ENCODE measurements around the gene SCEL. TPM values are rescaled to one million over a fixed set of nuclear protein-coding genes. Genes with fewer than 3 reads are reported as not detected.

The SCEL gene
- total RNA-seq, 1 donor from 2014 or later = not detected

GRCh38 chr13:77554069-77554468 lies 18.6 kb downstream of the SCEL start:
- H3K9me3 Mint-ChIP-seq = no peaks in the 10 kb centered on the region
- H3K4me3 Mint-ChIP-seq = no peak overlapping the region
- H3K27ac Mint-ChIP-seq = no peak overlapping the region
- H3K27me3 Mint-ChIP-seq = peaks cover 5% of the 10 kb centered on the region
- DNase-seq = no peak
- no peaks in the 10 kb centered on the region for H3K36me3 Mint-ChIP-seq (ENCODE audit: low read depth)
- peaks cover 3% of the 10 kb centered on the region for H3K4me1 Mint-ChIP-seq
- intact Hi-C loops (cut with micrococcal nuclease) = no loop called here

- Mint-ChIP-seq H3K4me1 (peaks cover 3% of the 10 kb centered on the region), H3K27me3 (peaks cover 5% of the 10 kb centered on the region), H3K9me3 (no peaks in the 10 kb centered on the region), H3K27ac (no peak overlapping the region), H3K4me3 (no peak overlapping the region), H3K36me3 (ENCODE audit: low read depth) (no peaks in the 10 kb centered on the region)
- DNase-seq = no peak
- intact Hi-C loops (cut with micrococcal nuclease) = no loop called here
Measured at GRCh38 chr13:77555246-77555645, 19.7 kb downstream of the SCEL start.

- intact Hi-C loops (cut with micrococcal nuclease) = no loop called here
- no peak overlapping the region for H3K27ac Mint-ChIP-seq
- no peak for DNase-seq
- peaks cover 5% of the 10 kb centered on the region for H3K27me3 Mint-ChIP-seq
- no peak overlapping the region for H3K4me3 Mint-ChIP-seq
- no peaks in the 10 kb centered on the region for H3K9me3 Mint-ChIP-seq
- no peaks in the 10 kb centered on the region for H3K36me3 Mint-ChIP-seq (ENCODE audit: low read depth)
- peaks cover 3% of the 10 kb centered on the region for H3K4me1 Mint-ChIP-seq
Measured at GRCh38 chr13:77558016-77558415, 22.5 kb downstream of the SCEL start.

- no peak for DNase-seq
- no peak overlapping the region for H3K27ac Mint-ChIP-seq
- H3K27me3 Mint-ChIP-seq = peaks cover 5% of the 10 kb centered on the region
- intact Hi-C loops (cut with micrococcal nuclease) = loop anchor here (10.0 kb wide), 2 partner anchors 228 to 1688 kb away; no protein-coding TSS in a partner anchor
- no peaks in the 10 kb centered on the region for H3K9me3 Mint-ChIP-seq
- no peak overlapping the region for H3K4me3 Mint-ChIP-seq
- H3K4me1 Mint-ChIP-seq = peaks cover 2% of the 10 kb centered on the region
- H3K36me3 Mint-ChIP-seq (ENCODE audit: low read depth) = no peaks in the 10 kb centered on the region
Measured at GRCh38 chr13:77563111-77563510, 27.6 kb downstream of the SCEL start.

- Mint-ChIP-seq H3K36me3 (ENCODE audit: low read depth) (no peaks in the 10 kb centered on the region), H3K27me3 (peaks cover 7% of the 10 kb centered on the region), H3K4me3 (no peak overlapping the region), H3K27ac (no peak overlapping the region), H3K4me1 (no peaks in the 10 kb centered on the region), H3K9me3 (no peaks in the 10 kb centered on the region)
- intact Hi-C loops (cut with micrococcal nuclease) = loop anchor here (5.0 to 10.0 kb wide), 3 partner anchors 73 to 1691 kb away; no protein-coding TSS in a partner anchor
- no peak for DNase-seq
Measured at GRCh38 chr13:77565635-77566034, 30.1 kb downstream of the SCEL start.

- Mint-ChIP-seq H3K9me3 (no peaks in the 10 kb centered on the region), H3K4me3 (no peak overlapping the region), H3K4me1 (no peaks in the 10 kb centered on the region), H3K27me3 (peaks cover 26% of the 10 kb centered on the region), H3K36me3 (ENCODE audit: low read depth) (no peaks in the 10 kb centered on the region), H3K27ac (no peak overlapping the region)
- DNase-seq = no peak
- intact Hi-C loops (cut with micrococcal nuclease) = no loop called here
Measured at GRCh38 chr13:77571956-77572355, 36.5 kb downstream of the SCEL start.

- Mint-ChIP-seq H3K27ac (no peak overlapping the region), H3K4me3 (no peak overlapping the region), H3K36me3 (ENCODE audit: low read depth) (no peaks in the 10 kb centered on the region), H3K27me3 (peaks cover 36% of the 10 kb centered on the region), H3K9me3 (no peaks in the 10 kb centered on the region), H3K4me1 (no peaks in the 10 kb centered on the region)
- intact Hi-C loops (cut with micrococcal nuclease) = no loop called here
- DNase-seq = peak; percentile 11
Measured at GRCh38 chr13:77574096-77574495, 38.6 kb downstream of the SCEL start.

GRCh38 chr13:77579959-77580358 lies 44.5 kb downstream of the SCEL start:
- Mint-ChIP-seq H3K4me3 (no peak overlapping the region), H3K36me3 (ENCODE audit: low read depth) (no peaks in the 10 kb centered on the region)

GRCh38 chr13:77580748-77581147 lies 45.2 kb downstream of the SCEL start:
- intact Hi-C loops (cut with micrococcal nuclease) = no loop called here
- no peaks in the 10 kb centered on the region for H3K9me3 Mint-ChIP-seq
- no peak overlapping the region for H3K4me3 Mint-ChIP-seq
- no peaks in the 10 kb centered on the region for H3K36me3 Mint-ChIP-seq (ENCODE audit: low read depth)
- DNase-seq = no peak
- no peaks in the 10 kb centered on the region for H3K4me1 Mint-ChIP-seq
- no peak overlapping the region for H3K27ac Mint-ChIP-seq
- H3K27me3 Mint-ChIP-seq = peaks cover 31% of the 10 kb centered on the region

More at GRCh38 chr13:77579959-77580358, 44.5 kb downstream of the SCEL start:
- intact Hi-C loops (cut with micrococcal nuclease) = no loop called here
- Mint-ChIP-seq H3K27me3 (peaks cover 34% of the 10 kb centered on the region), H3K4me1 (no peaks in the 10 kb centered on the region), H3K9me3 (no peaks in the 10 kb centered on the region), H3K27ac (no peak overlapping the region)
- DNase-seq = no peak

GRCh38 chr13:77583581-77583980 lies 48.1 kb downstream of the SCEL start:
- no peaks in the 10 kb centered on the region for H3K36me3 Mint-ChIP-seq (ENCODE audit: low read depth)
- no peaks in the 10 kb centered on the region for H3K9me3 Mint-ChIP-seq
- peaks cover 10% of the 10 kb centered on the region for H3K27me3 Mint-ChIP-seq
- no peak for DNase-seq
- no peak overlapping the region for H3K27ac Mint-ChIP-seq
- intact Hi-C loops (cut with micrococcal nuclease) = no loop called here
- no peak overlapping the region for H3K4me3 Mint-ChIP-seq
- no peaks in the 10 kb centered on the region for H3K4me1 Mint-ChIP-seq

GRCh38 chr13:77584106-77584505 lies 48.6 kb downstream of the SCEL start:
- DNase-seq = no peak
- no peaks in the 10 kb centered on the region for H3K9me3 Mint-ChIP-seq
- H3K27me3 Mint-ChIP-seq = peaks cover 7% of the 10 kb centered on the region
- H3K27ac Mint-ChIP-seq = no peak overlapping the region
- no peaks in the 10 kb centered on the region for H3K4me1 Mint-ChIP-seq
- no peak overlapping the region for H3K4me3 Mint-ChIP-seq
- no peaks in the 10 kb centered on the region for H3K36me3 Mint-ChIP-seq (ENCODE audit: low read depth)
- intact Hi-C loops (cut with micrococcal nuclease) = no loop called here

- intact Hi-C loops (cut with micrococcal nuclease) = loop anchor here (10.0 kb wide), 1 partner anchor 530 kb away; no protein-coding TSS in a partner anchor
- Mint-ChIP-seq H3K4me1 (no peaks in the 10 kb centered on the region), H3K36me3 (ENCODE audit: low read depth) (no peaks in the 10 kb centered on the region), H3K27me3 (peaks cover 24% of the 10 kb centered on the region), H3K27ac (no peak overlapping the region), H3K4me3 (no peak overlapping the region), H3K9me3 (no peaks in the 10 kb centered on the region)
- no peak for DNase-seq
Measured at GRCh38 chr13:77595166-77595810, 59.8 kb downstream of the SCEL start.

- H3K27me3 Mint-ChIP-seq = peaks cover 27% of the 10 kb centered on the region
- no peaks in the 10 kb centered on the region for H3K9me3 Mint-ChIP-seq
- H3K4me1 Mint-ChIP-seq = no peaks in the 10 kb centered on the region
- no peak overlapping the region for H3K27ac Mint-ChIP-seq
- H3K4me3 Mint-ChIP-seq = no peak overlapping the region
- H3K36me3 Mint-ChIP-seq (ENCODE audit: low read depth) = no peaks in the 10 kb centered on the region
- intact Hi-C loops (cut with micrococcal nuclease) = loop anchor here (10.0 kb wide), 1 partner anchor 528 kb away; no protein-coding TSS in a partner anchor
- no peak for DNase-seq
Measured at GRCh38 chr13:77596777-77597176, 61.3 kb downstream of the SCEL start.

- H3K9me3 Mint-ChIP-seq = no peaks in the 10 kb centered on the region
- intact Hi-C loops (cut with micrococcal nuclease) = loop anchor here (10.0 kb wide), 1 partner anchor 525 kb away; no protein-coding TSS in a partner anchor
- peaks cover 14% of the 10 kb centered on the region for H3K27me3 Mint-ChIP-seq
- H3K27ac Mint-ChIP-seq = no peak overlapping the region
- no peaks in the 10 kb centered on the region for H3K4me1 Mint-ChIP-seq
- no peak overlapping the region for H3K4me3 Mint-ChIP-seq
- DNase-seq = no peak
- H3K36me3 Mint-ChIP-seq (ENCODE audit: low read depth) = no peaks in the 10 kb centered on the region
Measured at GRCh38 chr13:77599351-77599750, 63.8 kb downstream of the SCEL start.

- no peak overlapping the region for H3K4me3 Mint-ChIP-seq
- no peak for DNase-seq
- no peaks in the 10 kb centered on the region for H3K4me1 Mint-ChIP-seq
- peaks cover 5% of the 10 kb centered on the region for H3K27me3 Mint-ChIP-seq
- no peaks in the 10 kb centered on the region for H3K9me3 Mint-ChIP-seq
- intact Hi-C loops (cut with micrococcal nuclease) = no loop called here
- no peak overlapping the region for H3K27ac Mint-ChIP-seq
- no peaks in the 10 kb centered on the region for H3K36me3 Mint-ChIP-seq (ENCODE audit: low read depth)
Measured at GRCh38 chr13:77600701-77601100, 65.2 kb downstream of the SCEL start.

Measured in activated CD4-positive, alpha-beta T cell treated with anti-CD3 and anti-CD28 coated beads, Interleukin-2, amount 10 ng/mL, durations not matched to agents 24 days and 14 days (primary cell).